ENCODE measurements around the gene RSPH9.

RSPH9 gene

DNA sequence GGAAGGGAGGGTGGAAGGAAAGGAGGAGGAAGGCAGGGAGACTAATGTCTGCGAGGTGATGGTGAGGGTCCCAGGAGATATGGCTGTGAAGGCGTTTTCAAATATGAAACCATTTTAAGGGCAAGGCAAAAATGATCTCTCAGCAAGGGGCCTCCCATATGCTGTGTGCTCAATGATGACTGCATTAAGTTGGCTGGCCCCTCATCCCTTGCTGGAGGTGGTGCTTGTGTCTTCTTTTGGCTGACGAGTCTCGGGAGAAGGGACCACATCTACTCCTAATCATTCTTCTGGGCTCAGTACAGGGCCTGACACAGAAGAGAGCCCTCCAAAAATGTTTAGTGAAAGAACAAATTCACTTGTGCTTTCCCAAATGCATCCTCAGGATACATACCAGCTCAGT lies 65.7 kb downstream of the RSPH9 start:
- H3K4me3 ChIP-seq (ENCODE audit: insufficient read length, low read depth) = no peak overlapping the region
- no peaks in the 10 kb centered on the region for H3K36me3 ChIP-seq (ENCODE audit: insufficient read depth, insufficient read length, low read length)
- H3K27me3 ChIP-seq (ENCODE audit: insufficient read depth, insufficient read length) = no peaks in the 10 kb centered on the region
- no peaks in the 10 kb centered on the region for H3K9me3 ChIP-seq (ENCODE audit: insufficient read depth, low read length)
- TF ChIP-seq SUZ12 (IDR thresholded peaks at IDR 0.05; ENCODE audit: extremely low read depth, insufficient read depth, insufficient read length) = no peak
- TF ChIP-seq ZNF274 (IDR thresholded peaks at IDR 0.05; ENCODE audit: low read depth, low read length) = no peak
- no peak for TF ChIP-seq YY1 (IDR thresholded peaks at IDR 0.05; ENCODE audit: insufficient read depth, insufficient read length)
- H3K4me1 ChIP-seq (ENCODE audit: insufficient read depth, insufficient read length) = peaks cover 14% of the 10 kb centered on the region
- DNase-seq (ENCODE audit: low read depth, low spot score) = no peak
- no peak overlapping the region for H3K9ac ChIP-seq (ENCODE audit: insufficient read length, low read depth)

DNA sequence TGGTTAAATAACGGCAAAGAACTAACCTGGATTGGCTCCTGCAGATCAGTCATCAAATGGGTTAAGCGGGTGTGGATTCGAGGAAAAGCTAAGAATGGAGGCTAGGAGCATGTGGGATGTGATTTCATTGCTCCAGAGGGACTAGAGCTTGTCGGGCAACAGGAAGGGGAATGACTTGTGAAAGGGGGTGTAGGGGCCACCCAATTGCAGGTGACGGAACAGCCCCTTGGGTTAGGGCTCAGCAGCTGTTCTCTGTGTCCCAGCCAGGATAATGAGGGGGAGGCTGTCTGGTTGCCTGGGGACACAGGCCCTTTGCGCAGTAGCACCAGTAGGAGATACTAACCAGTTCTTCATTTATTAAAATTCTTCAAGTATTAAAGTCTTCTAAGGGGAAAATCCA lies 67.7 kb downstream of the RSPH9 start:
- H3K36me3 ChIP-seq (ENCODE audit: insufficient read depth, insufficient read length, low read length) = no peaks in the 10 kb centered on the region
- no peak overlapping the region for H3K9ac ChIP-seq (ENCODE audit: insufficient read length, low read depth)
- no peaks in the 10 kb centered on the region for H3K27me3 ChIP-seq (ENCODE audit: insufficient read depth, insufficient read length)
- no peaks in the 10 kb centered on the region for H3K9me3 ChIP-seq (ENCODE audit: insufficient read depth, low read length)
- H3K4me3 ChIP-seq (ENCODE audit: insufficient read length, low read depth) = no peak overlapping the region
- H3K4me1 ChIP-seq (ENCODE audit: insufficient read depth, insufficient read length) = peaks cover 17% of the 10 kb centered on the region
- no peak for DNase-seq (ENCODE audit: low read depth, low spot score)
- TF ChIP-seq ZNF274 (IDR thresholded peaks at IDR 0.05; ENCODE audit: low read depth, low read length) = no peak
- no peak for TF ChIP-seq YY1 (IDR thresholded peaks at IDR 0.05; ENCODE audit: insufficient read depth, insufficient read length)
- TF ChIP-seq SUZ12 (IDR thresholded peaks at IDR 0.05; ENCODE audit: extremely low read depth, insufficient read depth, insufficient read length) = no peak

DNA sequence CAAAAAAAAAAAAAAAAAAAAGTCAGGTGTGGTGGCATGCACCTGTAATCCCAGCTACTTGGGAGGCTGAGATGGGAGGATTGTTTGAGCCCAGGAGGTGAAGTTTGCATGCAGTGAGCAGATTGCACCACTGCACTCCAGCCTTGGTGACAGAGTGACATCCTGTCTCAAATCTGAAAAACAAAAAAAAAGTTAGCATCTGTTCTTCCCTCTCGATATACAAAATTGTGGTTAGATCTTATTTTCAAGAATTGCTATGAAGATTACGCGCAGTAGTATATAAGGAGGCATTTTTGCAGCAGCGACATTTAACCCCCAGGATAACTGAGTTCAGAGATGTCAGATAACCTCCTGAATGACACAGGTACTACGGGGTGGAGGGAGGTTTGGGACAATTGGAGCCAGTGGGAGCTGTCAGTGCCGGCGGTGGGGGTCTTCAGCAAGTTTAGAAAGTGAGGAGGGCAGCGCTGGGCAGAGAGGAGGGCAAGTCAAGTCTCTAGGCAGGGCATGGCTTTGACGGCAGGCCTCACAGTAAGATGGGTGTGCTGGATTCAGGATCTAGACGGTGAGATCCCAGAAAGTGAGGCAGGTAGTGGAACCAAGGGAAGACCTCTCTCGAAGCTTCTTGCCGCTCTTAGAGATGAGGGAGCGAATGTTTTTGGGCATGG lies 68.9 kb downstream of the RSPH9 start:
- Histone ChIP-seq H3K9ac (ENCODE audit: insufficient read length, low read depth) (no peak overlapping the region), H3K9me3 (ENCODE audit: insufficient read depth, low read length) (no peaks in the 10 kb centered on the region), H3K4me3 (ENCODE audit: insufficient read length, low read depth) (no peak overlapping the region), H3K4me1 (ENCODE audit: insufficient read depth, insufficient read length) (peaks cover 17% of the 10 kb centered on the region), H3K27me3 (ENCODE audit: insufficient read depth, insufficient read length) (no peaks in the 10 kb centered on the region), H3K36me3 (ENCODE audit: insufficient read depth, insufficient read length, low read length) (no peaks in the 10 kb centered on the region)
- TF ChIP-seq ZNF274 (IDR thresholded peaks at IDR 0.05; ENCODE audit: low read depth, low read length) = no peak
- TF ChIP-seq SUZ12 (IDR thresholded peaks at IDR 0.05; ENCODE audit: extremely low read depth, insufficient read depth, insufficient read length) = no peak
- TF ChIP-seq YY1 (IDR thresholded peaks at IDR 0.05; ENCODE audit: insufficient read depth, insufficient read length) = no peak
- no peak for DNase-seq (ENCODE audit: low read depth, low spot score)

DNA sequence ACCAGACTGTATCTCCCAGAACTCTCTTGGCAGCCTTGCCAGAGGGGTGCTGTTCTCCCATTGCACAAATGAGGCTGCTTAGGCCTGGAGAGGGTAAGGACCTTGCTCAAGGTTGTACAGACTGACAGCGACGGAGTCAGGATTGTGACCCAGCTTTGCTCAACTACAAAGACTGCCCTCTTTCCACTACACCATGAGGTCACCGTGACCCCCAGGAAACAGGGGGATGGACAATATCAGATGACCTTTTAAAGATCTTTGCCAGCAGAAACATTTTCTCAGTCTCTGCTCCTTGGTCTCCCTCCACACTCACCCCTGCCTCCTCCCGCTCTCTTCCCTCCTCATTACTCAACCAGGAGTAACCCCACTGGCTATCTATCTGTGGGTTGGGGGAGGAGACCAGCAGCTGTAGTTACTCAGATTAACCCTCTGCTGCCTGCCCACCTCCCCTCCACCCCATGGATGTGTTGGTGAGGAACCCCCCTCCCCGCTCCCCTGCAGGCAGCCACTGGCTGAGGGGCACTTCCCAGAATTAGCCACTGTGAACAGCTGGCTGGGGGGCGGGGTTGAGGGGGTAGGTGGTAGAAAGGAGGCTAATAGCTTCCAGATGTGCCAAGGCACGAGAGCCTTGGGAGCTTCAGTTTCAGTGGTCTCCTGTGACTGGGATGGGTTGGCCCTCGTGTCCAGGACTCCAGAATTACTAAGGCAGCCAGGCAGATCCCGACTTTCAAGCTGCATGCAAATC lies 69.6 kb downstream of the RSPH9 start:
- H3K36me3 ChIP-seq (ENCODE audit: insufficient read depth, insufficient read length, low read length) = no peaks in the 10 kb centered on the region
- no peak overlapping the region for H3K9ac ChIP-seq (ENCODE audit: insufficient read length, low read depth)
- no peak overlapping the region for H3K4me3 ChIP-seq (ENCODE audit: insufficient read length, low read depth)
- no peaks in the 10 kb centered on the region for H3K9me3 ChIP-seq (ENCODE audit: insufficient read depth, low read length)
- H3K27me3 ChIP-seq (ENCODE audit: insufficient read depth, insufficient read length) = no peaks in the 10 kb centered on the region
- no peak for TF ChIP-seq ZNF274 (IDR thresholded peaks at IDR 0.05; ENCODE audit: low read depth, low read length)
- no peak for TF ChIP-seq SUZ12 (IDR thresholded peaks at IDR 0.05; ENCODE audit: extremely low read depth, insufficient read depth, insufficient read length)
- no peak for TF ChIP-seq YY1 (IDR thresholded peaks at IDR 0.05; ENCODE audit: insufficient read depth, insufficient read length)
- peaks cover 14% of the 10 kb centered on the region for H3K4me1 ChIP-seq (ENCODE audit: insufficient read depth, insufficient read length)
- no peak for DNase-seq (ENCODE audit: low read depth, low spot score)

DNA sequence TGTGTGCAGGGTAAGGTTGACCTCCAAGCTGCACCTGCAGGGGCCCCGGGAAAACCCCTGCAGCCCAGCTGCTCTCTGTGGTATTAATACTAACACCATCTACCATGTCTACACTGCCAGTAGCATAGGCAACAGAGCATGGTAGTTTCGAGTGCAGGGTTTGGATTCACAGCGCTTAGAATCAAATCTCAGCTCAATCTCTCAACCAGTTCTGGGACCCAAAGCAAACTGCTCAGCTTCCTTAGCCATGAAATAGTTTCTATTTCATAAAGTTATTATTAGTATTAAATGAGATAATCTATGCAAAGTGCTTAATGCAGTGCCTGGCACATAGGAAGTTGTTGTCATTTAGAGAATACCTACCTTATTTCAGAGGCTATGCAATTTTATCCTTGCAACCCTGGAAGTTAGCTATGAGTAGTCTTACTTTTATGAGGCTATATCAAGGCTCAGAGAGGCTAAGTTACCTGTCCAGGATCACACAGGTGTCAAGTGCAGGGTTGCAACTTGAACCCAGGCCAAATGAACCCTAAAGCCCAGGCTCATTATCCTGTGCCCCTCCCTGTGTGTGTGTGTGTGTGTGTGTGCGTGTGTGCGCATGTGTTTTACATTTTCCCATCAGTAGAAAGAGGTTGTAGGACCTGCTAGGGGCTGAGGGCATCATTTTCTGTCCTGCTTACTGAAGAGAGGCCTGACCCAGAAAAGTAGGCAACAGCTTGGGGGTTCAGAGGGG lies 70.4 kb downstream of the RSPH9 start:
- TF ChIP-seq ZNF274 (IDR thresholded peaks at IDR 0.05; ENCODE audit: low read depth, low read length) = no peak
- Histone ChIP-seq H3K27me3 (ENCODE audit: insufficient read depth, insufficient read length) (no peaks in the 10 kb centered on the region), H3K36me3 (ENCODE audit: insufficient read depth, insufficient read length, low read length) (no peaks in the 10 kb centered on the region), H3K9ac (ENCODE audit: insufficient read length, low read depth) (no peak overlapping the region), H3K4me3 (ENCODE audit: insufficient read length, low read depth) (no peak overlapping the region), H3K9me3 (ENCODE audit: insufficient read depth, low read length) (no peaks in the 10 kb centered on the region), H3K4me1 (ENCODE audit: insufficient read depth, insufficient read length) (peaks cover 14% of the 10 kb centered on the region)
- DNase-seq (ENCODE audit: low read depth, low spot score) = no peak

DNA sequence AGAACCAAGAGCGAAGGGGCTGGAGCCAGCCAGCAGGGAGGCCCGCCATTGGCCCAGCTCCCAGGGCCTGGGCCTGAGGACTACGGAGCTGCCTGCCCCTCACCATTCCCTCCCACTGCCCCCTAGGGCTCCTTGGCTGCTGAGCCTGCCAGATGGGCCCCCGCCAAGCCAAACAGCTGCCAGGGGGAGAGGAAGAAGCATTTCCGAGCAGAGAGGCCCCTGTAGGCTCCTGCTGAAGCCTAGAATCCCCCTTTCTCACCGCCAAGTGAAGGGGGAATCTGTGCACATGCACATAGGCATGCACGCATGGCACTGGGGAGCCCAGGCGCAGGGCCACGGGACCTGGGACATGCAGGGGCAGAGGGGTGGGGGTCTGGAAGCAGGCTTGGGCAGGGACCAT lies 71.3 kb downstream of the RSPH9 start:
- H3K4me3 ChIP-seq (ENCODE audit: insufficient read length, low read depth) = no peak overlapping the region

DNA sequence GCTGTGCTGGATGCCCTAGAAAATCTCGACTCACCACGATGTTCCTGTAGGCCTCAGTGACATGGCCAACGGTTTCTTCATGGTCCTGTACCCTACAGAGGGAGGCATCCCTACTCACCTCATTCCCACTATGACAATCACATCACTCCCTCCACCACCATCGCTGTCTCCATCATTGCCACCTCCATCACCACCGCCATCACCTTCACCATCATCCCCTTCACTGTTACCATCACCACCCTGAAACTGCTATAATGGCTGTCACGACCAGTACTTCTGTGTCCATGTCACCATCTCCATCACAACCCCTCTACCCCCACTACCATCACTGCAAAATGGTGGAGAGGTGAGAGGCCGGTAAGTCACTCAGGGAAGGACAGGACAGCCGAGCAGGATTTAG lies 72.6 kb downstream of the RSPH9 start:
- DNase-seq (ENCODE audit: low read depth, low spot score) = no peak
- TF ChIP-seq YY1 (IDR thresholded peaks at IDR 0.05; ENCODE audit: insufficient read depth, insufficient read length) (no peak), ZNF274 (IDR thresholded peaks at IDR 0.05; ENCODE audit: low read depth, low read length) (no peak), SUZ12 (IDR thresholded peaks at IDR 0.05; ENCODE audit: extremely low read depth, insufficient read depth, insufficient read length) (no peak)
- Histone ChIP-seq H3K4me3 (ENCODE audit: insufficient read length, low read depth) (no peak overlapping the region), H3K9me3 (ENCODE audit: insufficient read depth, low read length) (no peaks in the 10 kb centered on the region), H3K27me3 (ENCODE audit: insufficient read depth, insufficient read length) (no peaks in the 10 kb centered on the region), H3K36me3 (ENCODE audit: insufficient read depth, insufficient read length, low read length) (no peaks in the 10 kb centered on the region), H3K9ac (ENCODE audit: insufficient read length, low read depth) (no peak overlapping the region), H3K4me1 (ENCODE audit: insufficient read depth, insufficient read length) (peaks cover 14% of the 10 kb centered on the region)

More for the DNA sequence above, 71.3 kb downstream of the RSPH9 start:
- no peaks in the 10 kb centered on the region for H3K9me3 ChIP-seq (ENCODE audit: insufficient read depth, low read length)
- no peaks in the 10 kb centered on the region for H3K36me3 ChIP-seq (ENCODE audit: insufficient read depth, insufficient read length, low read length)
- TF ChIP-seq SUZ12 (IDR thresholded peaks at IDR 0.05; ENCODE audit: extremely low read depth, insufficient read depth, insufficient read length) = no peak
- no peak for TF ChIP-seq YY1 (IDR thresholded peaks at IDR 0.05; ENCODE audit: insufficient read depth, insufficient read length)
- no peak for TF ChIP-seq ZNF274 (IDR thresholded peaks at IDR 0.05; ENCODE audit: low read depth, low read length)
- no peak overlapping the region for H3K9ac ChIP-seq (ENCODE audit: insufficient read length, low read depth)
- H3K4me1 ChIP-seq (ENCODE audit: insufficient read depth, insufficient read length) = peaks cover 14% of the 10 kb centered on the region
- no peak for DNase-seq (ENCODE audit: low read depth, low spot score)
- H3K27me3 ChIP-seq (ENCODE audit: insufficient read depth, insufficient read length) = no peaks in the 10 kb centered on the region
